T-cell (primary cell): ENCODE results near the gene EEFSEC. TPM values are rescaled to one million over a fixed set of nuclear protein-coding genes. Genes with fewer than 3 reads are reported as not detected.
A peak's percentile ranks its signal among the peaks of the same experiment; 100 is the strongest.

Experiments used
- ATAC-seq, 4 experiments: fragments of 200-7000 bp in 3 of 4; fragments of 150-1000 bp in 1 of 4; cut with Tn5 transposase; replicated peaks in 1 of 4; 1 replicate in 3 of 4; 2 replicates in 1 of 4; pipeline ENCODE4 v1.10.0; 2021; ENCODE audit warnings: moderate library complexity in 3 of 4, mild to moderate bottlenecking in 2 of 4, moderate number of reproducible peaks in 1 of 4
- CTCF ChIA-PET, 2 donors: fragments of 300-600 bp; sonication (Branson Sonifier 250); formaldehyde crosslinking; loops; one replicate each; lab custom pipeline; 2022; ENCODE audit warnings: antibody characterized with exemption in 2 of 2; lab: Charles Lee
- POLR2A ChIA-PET, 2 donors: fragments of 300-600 bp; sonication (Branson Sonifier 250); formaldehyde crosslinking; loops; one replicate each; lab custom pipeline; 2022; ENCODE audit warnings: antibody characterized with exemption in 2 of 2; lab: Charles Lee
- DNase-seq, 35 experiments: peaks; one replicate each; pipeline versions ENCODE4 v3.0.0 to v3.0.0-alpha.2; 2013 to 2023
- H3K27ac ChIP-seq: one replicate; pipeline ENCODE4 v1.5.1; 2013; ENCODE audit warnings: low read length
- H3K27me3 ChIP-seq, 2 experiments: replicated peaks in 1 of 2; 1 replicate in 1 of 2; 2 replicates in 1 of 2; pipeline versions ENCODE4 v1.6.1 to v1.7.0; 2013; ENCODE audit warnings: low read length in 1 of 2, mixed read lengths in 1 of 2; ENCODE audit not compliant: control insufficient read depth in 2 of 2, insufficient read depth in 2 of 2; ENCODE audit errors: extremely low read depth in 1 of 2
- H3K36me3 ChIP-seq, 2 donors: 1 replicate in 1 of 2; 2 replicates in 1 of 2; pipeline versions ENCODE4 v1.6.1 to v1.7.0; 2013; ENCODE audit warnings: low read length in 1 of 2; ENCODE audit not compliant: control insufficient read depth in 2 of 2, insufficient read depth in 1 of 2; ENCODE audit errors: extremely low read depth in 1 of 2
- H3K4me1 ChIP-seq, 2 experiments: 1 replicate in 1 of 2; 2 replicates in 1 of 2; pipeline versions ENCODE4 v1.6.1 to v1.7.0; 2013; ENCODE audit warnings: low read length in 2 of 2, mixed read lengths in 1 of 2; ENCODE audit not compliant: insufficient read depth in 2 of 2, control insufficient read depth in 1 of 2; ENCODE audit errors: extremely low read depth in 1 of 2
- H3K4me3 ChIP-seq, 2 donors: 1 replicate in 1 of 2; 2 replicates in 1 of 2; pipeline versions ENCODE4 v1.5.1 to v1.7.0; 2013; ENCODE audit warnings: mild to moderate bottlenecking in 2 of 2, low read length in 1 of 2, moderate library complexity in 1 of 2; ENCODE audit not compliant: control insufficient read depth in 1 of 2; ENCODE audit errors: extremely low read depth in 1 of 2
- H3K9me3 ChIP-seq: 2 replicates; pipeline ENCODE4 v1.7.0; 2013
- H3K27ac Mint-ChIP-seq, 2 donors: one replicate each; pipeline ENCODE4 v1.8.0; 2020 to 2021; ENCODE audit warnings: mild to moderate bottlenecking in 2 of 2, mixed read lengths in 2 of 2
- H3K27me3 Mint-ChIP-seq, 2 donors: one replicate each; pipeline ENCODE4 v1.8.0; 2021 to 2022; ENCODE audit warnings: mixed read lengths in 2 of 2
- H3K36me3 Mint-ChIP-seq: one replicate; pipeline ENCODE4 v1.8.0; 2021; ENCODE audit warnings: mixed read lengths
- H3K4me1 Mint-ChIP-seq, 3 donors: one replicate each; pipeline ENCODE4 v1.8.0; 2020 to 2022; ENCODE audit warnings: mixed read lengths in 3 of 3, mild to moderate bottlenecking in 1 of 3
- H3K4me3 Mint-ChIP-seq, 3 donors: one replicate each; pipeline ENCODE4 v1.8.0; 2020 to 2022; ENCODE audit warnings: mild to moderate bottlenecking in 3 of 3, mixed read lengths in 3 of 3, moderate library complexity in 3 of 3
- H3K9me3 Mint-ChIP-seq, 3 donors: one replicate each; pipeline ENCODE4 v1.8.0; 2020 to 2022; ENCODE audit warnings: mixed read lengths in 3 of 3
- WGBS: methylation state at CpG from one replicate; pipeline ENCODE4 v1.1.5; 2013; ENCODE audit warnings: missing lambda C conversion rate; ENCODE audit not compliant: insufficient coverage; 5-methylcytosine and 5-hydroxymethylcytosine counted together
- total RNA-seq, 35 experiments: library from RNA in 6 of 35; stranded (reverse) in 6 of 35; fragments of 120-200 nt in 1 of 35; gene quantifications; one replicate each; pipeline versions ENCODE4 v1.2.1 to v1.2.4 and lab custom pipeline; 2013 to 2026

EEFSEC gene
- total RNA-seq, 5 donors from 2014 or later (not counting 1 experiment from before 2014, with no cell fraction given), result 15.9 to 21.1 (median 19.1) TPM

DNA sequence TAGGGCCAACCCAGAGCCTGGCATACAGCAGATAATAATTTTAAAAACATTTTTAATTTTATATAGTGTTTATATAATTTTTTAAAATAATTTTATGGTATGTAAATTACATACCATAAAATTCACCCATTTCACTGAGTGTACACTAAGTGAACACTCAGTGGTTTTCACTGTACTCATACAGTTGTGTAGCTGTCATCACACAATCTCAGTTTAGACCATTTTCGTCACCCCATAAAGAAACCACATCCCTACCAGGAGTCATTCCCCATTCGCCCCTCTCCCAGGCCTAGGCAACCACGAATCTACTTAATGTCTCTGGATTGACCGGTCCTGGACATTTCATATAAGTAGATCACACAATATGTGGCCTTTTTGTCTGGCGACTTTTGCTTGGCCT is 10.2 kb downstream of the EEFSEC start:
- DNase-seq (no peak), ATAC-seq (no peak)
- Histone ChIP-seq H3K36me3 (no peaks in the 10 kb centered on the region), H3K27ac (no peak overlapping the region), H3K27me3 (no peaks in the 10 kb centered on the region), H3K9me3 (no peaks in the 10 kb centered on the region), H3K4me1 (peaks cover 0 to 5% of the 10 kb centered on the region in 2 experiments), H3K4me3 (no peak overlapping the region)
- CTCF ChIA-PET, result no interaction called here
- Mint-ChIP-seq H3K9me3 (no peaks in the 10 kb centered on the region), H3K27me3 (no peaks in the 10 kb centered on the region), H3K4me3 (no peak overlapping the region), H3K4me1 (peaks cover 40 to 66% (median 45%) of the 10 kb centered on the region in 3 donors), H3K36me3 (peaks cover 54% of the 10 kb centered on the region), H3K27ac (no peak overlapping the region)
- POLR2A ChIA-PET, result no interaction called here
- 60% methylated on average over 1 of the region's 5 CpGs for WGBS

DNA sequence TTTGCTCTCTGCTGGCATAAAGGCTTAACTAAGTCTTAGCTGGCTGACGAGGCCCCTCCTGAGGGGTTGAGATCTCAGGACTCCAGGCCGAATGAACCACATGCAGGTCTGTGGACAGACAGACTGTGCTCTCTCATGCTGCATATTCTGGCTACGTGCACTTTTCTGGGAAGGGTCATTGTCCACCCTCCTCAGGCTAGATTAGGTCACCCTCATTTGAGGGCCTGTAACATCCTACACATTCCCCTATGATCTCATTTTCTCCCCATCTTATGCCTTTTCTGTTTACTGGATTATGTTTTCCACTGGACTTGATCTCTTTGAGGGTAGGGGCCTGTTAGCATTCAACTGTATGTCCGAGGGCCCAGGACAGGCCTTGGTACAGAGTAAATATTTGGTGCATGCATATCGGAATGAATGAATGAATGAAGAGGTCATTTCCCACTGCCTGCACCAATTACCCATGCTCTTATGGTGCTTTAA is 13.7 kb downstream of the EEFSEC start:
- Mint-ChIP-seq H3K4me3 (no peak overlapping the region), H3K9me3 (no peaks in the 10 kb centered on the region), H3K27me3 (no peaks in the 10 kb centered on the region), H3K36me3 (peaks cover 29% of the 10 kb centered on the region), H3K4me1 (peaks cover 35 to 37% (median 36%) of the 10 kb centered on the region in 3 donors), H3K27ac (no peak overlapping the region)
- DNase-seq, result no peak
- Histone ChIP-seq H3K4me3 (no peak overlapping the region), H3K27ac (no peak overlapping the region), H3K27me3 (no peaks in the 10 kb centered on the region), H3K36me3 (no peaks in the 10 kb centered on the region), H3K4me1 (peaks cover 0 to 5% of the 10 kb centered on the region in 2 experiments), H3K9me3 (no peaks in the 10 kb centered on the region)
- no peak for ATAC-seq
- CTCF ChIA-PET, result no interaction called here
- POLR2A ChIA-PET, result no interaction called here
- WGBS, result 100% methylated on average over 2 of the region's 5 CpGs

DNA sequence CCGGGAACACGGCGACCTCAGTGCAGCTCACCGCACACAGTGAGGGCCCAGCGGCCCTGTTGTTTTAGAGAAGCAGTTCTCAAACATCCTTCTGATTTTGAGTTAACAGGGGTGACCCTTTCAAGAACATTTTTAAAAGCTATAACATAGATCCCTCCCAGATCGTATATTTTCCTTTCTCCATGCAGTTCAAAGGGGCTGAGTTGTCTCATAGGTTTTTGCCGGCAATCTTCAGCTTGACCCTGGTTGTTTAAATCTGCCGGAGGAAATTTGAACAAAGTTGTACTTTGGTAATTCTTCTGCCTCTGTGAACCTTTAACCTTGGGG is 14.3 kb downstream of the EEFSEC start:
- Histone ChIP-seq H3K4me1 (peaks cover 0 to 5% of the 10 kb centered on the region in 2 experiments), H3K27ac (no peak overlapping the region), H3K9me3 (no peaks in the 10 kb centered on the region), H3K27me3 (no peaks in the 10 kb centered on the region), H3K36me3 (no peaks in the 10 kb centered on the region), H3K4me3 (no peak overlapping the region)
- ChIA-PET CTCF (no interaction called here), POLR2A (interaction anchor here in 1 of 2 donors (0.6 kb wide), 1 partner anchor 720 kb away, joined by 5 read pairs; no protein-coding TSS in a partner anchor)
- no peak for ATAC-seq
- Mint-ChIP-seq H3K4me3 (no peak overlapping the region), H3K4me1 (peaks cover 32 to 36% (median 33%) of the 10 kb centered on the region in 3 donors), H3K36me3 (peaks cover 24% of the 10 kb centered on the region), H3K27ac (no peak overlapping the region), H3K9me3 (no peaks in the 10 kb centered on the region), H3K27me3 (no peaks in the 10 kb centered on the region)
- WGBS, result 96% methylated on average over 8 of the region's 8 CpGs
- no peak for DNase-seq

DNA sequence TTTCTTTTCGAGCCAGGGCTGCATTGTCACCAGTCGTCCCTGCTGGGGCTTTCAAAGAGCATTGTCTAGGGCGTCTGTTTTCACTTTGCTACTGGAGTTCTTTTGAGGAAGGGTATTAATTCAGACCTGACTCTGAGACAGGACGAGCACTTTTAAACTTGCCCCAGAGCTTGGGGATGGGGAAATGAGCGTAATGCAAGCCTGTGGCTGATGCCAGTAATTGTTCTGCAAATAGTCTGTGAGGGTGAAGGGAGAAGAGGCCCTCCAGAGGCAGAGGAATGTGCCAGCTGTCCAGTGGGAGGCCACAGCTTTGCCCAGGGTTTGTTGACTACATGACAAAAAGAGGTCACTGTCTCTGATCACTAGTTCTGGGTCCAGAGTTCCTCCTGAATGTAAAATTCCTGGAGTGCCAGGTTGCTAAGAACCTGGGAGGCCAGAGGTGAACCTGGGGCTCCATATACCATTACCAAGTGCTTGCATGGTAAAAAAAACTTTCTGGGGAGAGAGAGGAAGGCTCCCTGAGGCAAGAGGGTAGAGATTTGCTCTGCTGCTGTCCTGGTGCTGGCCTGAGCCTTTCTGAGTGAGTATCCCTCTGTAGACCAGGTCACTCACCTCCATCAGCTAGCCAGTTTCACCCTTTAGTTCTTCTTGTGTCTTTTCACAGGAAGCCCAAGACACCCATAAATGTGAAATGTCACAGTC is 14.8 kb downstream of the EEFSEC start:
- Histone ChIP-seq H3K9me3 (no peaks in the 10 kb centered on the region), H3K4me3 (no peak overlapping the region), H3K4me1 (peaks cover 0 to 5% of the 10 kb centered on the region in 2 experiments), H3K27me3 (no peaks in the 10 kb centered on the region), H3K36me3 (no peaks in the 10 kb centered on the region), H3K27ac (no peak overlapping the region)
- ATAC-seq (no peak), DNase-seq (no peak)
- H3K27ac Mint-ChIP-seq, result no peak overlapping the region
- H3K4me3 Mint-ChIP-seq, result no peak overlapping the region
- no peaks in the 10 kb centered on the region for H3K9me3 Mint-ChIP-seq
- WGBS, result 93% methylated on average over 4 of the region's 5 CpGs
- ChIA-PET CTCF (no interaction called here), POLR2A (interaction anchor here in 1 of 2 donors (0.6 kb wide), 1 partner anchor 720 kb away, joined by 5 read pairs; no protein-coding TSS in a partner anchor)
- H3K36me3 Mint-ChIP-seq, result peaks cover 21% of the 10 kb centered on the region
- H3K27me3 Mint-ChIP-seq, result no peaks in the 10 kb centered on the region
- peaks cover 29 to 39% (median 33%) of the 10 kb centered on the region in 3 donors for H3K4me1 Mint-ChIP-seq

DNA sequence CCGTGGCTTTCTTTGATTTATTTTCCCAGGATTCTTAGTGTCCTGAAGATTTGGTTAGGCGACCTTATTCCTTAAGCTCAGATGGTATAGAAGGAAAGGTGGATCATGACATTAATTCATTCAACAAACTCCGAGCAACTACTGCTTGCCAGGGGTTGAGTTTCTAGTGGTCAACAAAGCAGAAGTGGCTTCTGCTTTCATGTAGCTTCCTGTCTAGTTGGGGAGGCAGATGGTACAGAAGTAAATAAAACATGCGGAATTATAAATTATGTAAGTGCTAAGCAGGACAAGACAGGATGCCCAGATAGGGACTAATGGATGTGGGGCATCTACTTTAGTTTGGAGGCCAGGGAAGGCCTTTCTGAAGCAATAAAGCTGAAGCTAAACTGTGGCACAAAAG is 15.6 kb downstream of the EEFSEC start:
- Histone ChIP-seq H3K27me3 (no peaks in the 10 kb centered on the region), H3K4me1 (peaks cover 0 to 5% of the 10 kb centered on the region in 2 experiments), H3K9me3 (no peaks in the 10 kb centered on the region), H3K4me3 (no peak overlapping the region), H3K36me3 (no peaks in the 10 kb centered on the region), H3K27ac (no peak overlapping the region)
- Mint-ChIP-seq H3K27ac (no peak overlapping the region), H3K9me3 (no peaks in the 10 kb centered on the region), H3K36me3 (peaks cover 21% of the 10 kb centered on the region), H3K4me1 (peaks cover 30 to 46% (median 34%) of the 10 kb centered on the region in 3 donors), H3K4me3 (no peak overlapping the region), H3K27me3 (no peaks in the 10 kb centered on the region)
- no peak for DNase-seq
- ATAC-seq, result no peak
- CTCF ChIA-PET, result no interaction called here
- 70% methylated on average over 1 of the region's 4 CpGs for WGBS
- POLR2A ChIA-PET, result no interaction called here

DNA sequence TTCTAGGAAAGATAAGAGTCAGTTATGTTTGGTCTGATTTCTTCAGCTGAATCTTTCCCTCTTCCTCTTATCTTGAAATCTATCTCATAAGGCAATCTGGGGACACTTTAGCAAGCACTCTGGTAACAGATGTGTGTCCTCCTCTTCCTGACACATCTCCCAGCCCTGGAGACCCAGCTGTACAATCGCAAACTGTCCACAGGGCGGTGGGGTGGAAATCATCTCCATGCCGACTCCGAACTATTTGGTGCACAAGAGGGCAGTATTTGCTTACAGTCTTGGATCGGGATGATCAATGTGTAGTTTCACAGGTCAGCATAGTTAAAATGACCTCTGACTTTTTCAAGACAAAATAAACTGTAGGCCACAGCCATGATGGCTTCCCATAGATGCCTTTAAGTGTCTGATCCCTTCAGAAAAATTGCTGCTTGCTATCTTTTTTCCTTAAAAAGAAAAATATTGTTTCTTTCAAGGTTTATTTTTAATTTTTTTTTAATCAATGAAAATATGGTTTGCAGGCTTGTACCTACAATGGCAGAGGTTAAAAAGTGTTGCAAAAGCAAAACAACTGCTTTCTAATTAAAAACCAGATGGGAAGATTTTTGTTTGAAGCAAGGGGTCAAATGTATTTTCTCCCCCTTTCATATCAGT is 17.7 kb downstream of the EEFSEC start:
- ATAC-seq, result no peak
- no CpG with 5 or more reads among the region's 5 CpGs for WGBS

More for the DNA sequence above, 17.7 kb downstream of the EEFSEC start:
- H3K36me3 ChIP-seq, result no peaks in the 10 kb centered on the region
- H3K4me3 ChIP-seq, result no peak overlapping the region
- CTCF ChIA-PET, result interaction anchor here in 1 of 2 donors (0.6 kb wide), 1 partner anchor 200 kb away, joined by 4 read pairs; no protein-coding TSS in a partner anchor
- peaks cover 0 to 6% of the 10 kb centered on the region in 2 experiments for H3K4me1 ChIP-seq
- peak in 1 of 35 experiments; percentile 28 for DNase-seq
- Mint-ChIP-seq H3K27me3 (no peaks in the 10 kb centered on the region), H3K9me3 (no peaks in the 10 kb centered on the region), H3K27ac (no peak overlapping the region), H3K4me3 (no peak overlapping the region), H3K36me3 (peaks cover 15% of the 10 kb centered on the region), H3K4me1 (peaks cover 33 to 48% (median 43%) of the 10 kb centered on the region in 3 donors)
- no peak overlapping the region for H3K27ac ChIP-seq
- no peaks in the 10 kb centered on the region for H3K27me3 ChIP-seq
- H3K9me3 ChIP-seq, result no peaks in the 10 kb centered on the region
- POLR2A ChIA-PET, result no interaction called here
